ENCODE data around the gene PPL. TPM values are rescaled to one million over a fixed set of nuclear protein-coding genes. Genes with fewer than 3 reads are reported as not detected.

Gene PPL
- total and polyA plus RNA-seq, 4 experiments from 2014 or later = 0.39 TPM; not detected in 3

GRCh38 chr16:4979736-4980660 is 43.0 kb upstream of the PPL start:
- CTCF ChIA-PET (ENCODE audit: partially characterized antibody) = no interaction called here
- H3K4me3 Mint-ChIP-seq = no peak overlapping the region
- peaks cover 9% of the 10 kb centered on the region in 2 donors for H3K27me3 Mint-ChIP-seq
- peaks cover 0 to 9% (median 3%) of the 10 kb centered on the region in 8 donors for H3K9me3 Mint-ChIP-seq
- no peak for DNase-seq
- no peaks in the 10 kb centered on the region for H3K9me3 ChIP-seq (ENCODE audit: control insufficient read depth in 1 of 2, low read length in 2 of 2)
- H3K27me3 ChIP-seq (ENCODE audit: insufficient read depth, low read length) = no peaks in the 10 kb centered on the region
- no peaks in the 10 kb centered on the region for H3K36me3 ChIP-seq (ENCODE audit: insufficient read depth, low read length)
- peaks cover 0 to 4% of the 10 kb centered on the region in 2 donors for H3K36me3 Mint-ChIP-seq
- no peak overlapping the region for H3K4me3 ChIP-seq (ENCODE audit: low read length in 2 of 2)
- intact Hi-C loops (cut with micrococcal nuclease) = no loop called here
- no peak overlapping the region for H3K27ac Mint-ChIP-seq
- H3K4me1 ChIP-seq (ENCODE audit: insufficient read depth, low read length) = no peaks in the 10 kb centered on the region
- no peak overlapping the region for H3K27ac ChIP-seq (ENCODE audit: low read depth, low read length)
- H3K4me1 Mint-ChIP-seq = no peaks in the 10 kb centered on the region
- POLR2A ChIA-PET (ENCODE audit: partially characterized antibody) = no interaction called here

GRCh38 chr16:4979164-4979563 is 42.2 kb upstream of the PPL start:
- no peaks in the 10 kb centered on the region for H3K4me1 Mint-ChIP-seq
- Histone ChIP-seq H3K27me3 (ENCODE audit: insufficient read depth, low read length) (no peaks in the 10 kb centered on the region), H3K9me3 (ENCODE audit: control insufficient read depth in 1 of 2, low read length in 2 of 2) (no peaks in the 10 kb centered on the region), H3K36me3 (ENCODE audit: insufficient read depth, low read length) (no peaks in the 10 kb centered on the region), H3K4me3 (ENCODE audit: low read length in 2 of 2) (no peak overlapping the region), H3K4me1 (ENCODE audit: insufficient read depth, low read length) (no peaks in the 10 kb centered on the region), H3K27ac (ENCODE audit: low read depth, low read length) (no peak overlapping the region)
- no peak overlapping the region for H3K4me3 Mint-ChIP-seq
- intact Hi-C loops (cut with micrococcal nuclease) = no loop called here
- ChIA-PET POLR2A (ENCODE audit: partially characterized antibody) (no interaction called here), CTCF (ENCODE audit: partially characterized antibody) (no interaction called here)
- peaks cover 0 to 4% of the 10 kb centered on the region in 2 donors for H3K36me3 Mint-ChIP-seq
- peaks cover 9% of the 10 kb centered on the region in 2 donors for H3K27me3 Mint-ChIP-seq
- no peak overlapping the region for H3K27ac Mint-ChIP-seq
- no peak for DNase-seq
- peaks cover 0 to 8% (median 2%) of the 10 kb centered on the region in 8 donors for H3K9me3 Mint-ChIP-seq

GRCh38 chr16:4976611-4977145 is 39.7 kb upstream of the PPL start:
- CTCF ChIA-PET (ENCODE audit: partially characterized antibody) = no interaction called here
- H3K9me3 Mint-ChIP-seq = peaks cover 0 to 8% (median 3%) of the 10 kb centered on the region in 8 donors
- DNase-seq = no peak
- H3K27ac ChIP-seq (ENCODE audit: low read depth, low read length) = no peak overlapping the region
- H3K27me3 Mint-ChIP-seq = peaks cover 9 to 10% of the 10 kb centered on the region in 2 donors
- no peaks in the 10 kb centered on the region for H3K4me1 Mint-ChIP-seq
- H3K27me3 ChIP-seq (ENCODE audit: insufficient read depth, low read length) = no peaks in the 10 kb centered on the region
- H3K4me1 ChIP-seq (ENCODE audit: insufficient read depth, low read length) = no peaks in the 10 kb centered on the region
- POLR2A ChIA-PET (ENCODE audit: partially characterized antibody) = no interaction called here
- H3K9me3 ChIP-seq (ENCODE audit: control insufficient read depth in 1 of 2, low read length in 2 of 2) = no peaks in the 10 kb centered on the region
- H3K36me3 Mint-ChIP-seq = peaks cover 0 to 4% of the 10 kb centered on the region in 2 donors
- no peak overlapping the region for H3K27ac Mint-ChIP-seq
- intact Hi-C loops (cut with micrococcal nuclease) = no loop called here
- H3K4me3 ChIP-seq (ENCODE audit: low read length in 2 of 2) = no peak overlapping the region
- no peaks in the 10 kb centered on the region for H3K36me3 ChIP-seq (ENCODE audit: insufficient read depth, low read length)
- H3K4me3 Mint-ChIP-seq = no peak overlapping the region

GRCh38 chr16:4976079-4976478 is 39.1 kb upstream of the PPL start:
- no peak overlapping the region for H3K4me3 ChIP-seq (ENCODE audit: low read length in 2 of 2)

GRCh38 chr16:4972938-4973587 is 36.1 kb upstream of the PPL start:
- Histone ChIP-seq H3K4me1 (ENCODE audit: insufficient read depth, low read length) (no peaks in the 10 kb centered on the region), H3K9me3 (ENCODE audit: control insufficient read depth in 1 of 2, low read length in 2 of 2) (no peaks in the 10 kb centered on the region), H3K36me3 (ENCODE audit: insufficient read depth, low read length) (no peaks in the 10 kb centered on the region), H3K27me3 (ENCODE audit: insufficient read depth, low read length) (no peaks in the 10 kb centered on the region), H3K27ac (ENCODE audit: low read depth, low read length) (no peak overlapping the region), H3K4me3 (ENCODE audit: low read length in 2 of 2) (no peak overlapping the region)
- intact Hi-C loops (cut with micrococcal nuclease) = no loop called here
- POLR2A ChIA-PET (ENCODE audit: partially characterized antibody) = no interaction called here
- peaks cover 0 to 8% (median 3%) of the 10 kb centered on the region in 8 donors for H3K9me3 Mint-ChIP-seq
- no peaks in the 10 kb centered on the region for H3K4me1 Mint-ChIP-seq
- H3K27me3 Mint-ChIP-seq = peaks cover 11 to 15% of the 10 kb centered on the region in 2 donors
- H3K36me3 Mint-ChIP-seq = peaks cover 0 to 4% of the 10 kb centered on the region in 2 donors
- H3K27ac Mint-ChIP-seq = no peak overlapping the region
- no peak overlapping the region for H3K4me3 Mint-ChIP-seq
- CTCF ChIA-PET (ENCODE audit: partially characterized antibody) = no interaction called here
- DNase-seq = no peak

More at GRCh38 chr16:4976079-4976478, 39.1 kb upstream of the PPL start:
- DNase-seq = no peak
- Histone ChIP-seq H3K27ac (ENCODE audit: low read depth, low read length) (no peak overlapping the region), H3K36me3 (ENCODE audit: insufficient read depth, low read length) (no peaks in the 10 kb centered on the region), H3K4me1 (ENCODE audit: insufficient read depth, low read length) (no peaks in the 10 kb centered on the region), H3K27me3 (ENCODE audit: insufficient read depth, low read length) (no peaks in the 10 kb centered on the region), H3K9me3 (ENCODE audit: control insufficient read depth in 1 of 2, low read length in 2 of 2) (no peaks in the 10 kb centered on the region)
- Mint-ChIP-seq H3K4me3 (no peak overlapping the region), H3K27ac (no peak overlapping the region), H3K27me3 (peaks cover 13 to 14% of the 10 kb centered on the region in 2 donors), H3K9me3 (peaks cover 0 to 8% (median 3%) of the 10 kb centered on the region in 8 donors), H3K4me1 (no peaks in the 10 kb centered on the region), H3K36me3 (peaks cover 0 to 4% of the 10 kb centered on the region in 2 donors)
- ChIA-PET POLR2A (ENCODE audit: partially characterized antibody) (no interaction called here), CTCF (ENCODE audit: partially characterized antibody) (no interaction called here)
- intact Hi-C loops (cut with micrococcal nuclease) = no loop called here

- no peak for DNase-seq
- Mint-ChIP-seq H3K36me3 (no peaks in the 10 kb centered on the region), H3K4me3 (no peak overlapping the region), H3K9me3 (peaks cover 0 to 8% (median 0%) of the 10 kb centered on the region in 8 donors), H3K27me3 (peaks cover 10 to 11% of the 10 kb centered on the region in 2 donors), H3K27ac (no peak overlapping the region), H3K4me1 (no peaks in the 10 kb centered on the region)
- CTCF ChIA-PET (ENCODE audit: partially characterized antibody) = no interaction called here
- intact Hi-C loops (cut with micrococcal nuclease) = no loop called here
- Histone ChIP-seq H3K4me1 (ENCODE audit: insufficient read depth, low read length) (no peaks in the 10 kb centered on the region), H3K27me3 (ENCODE audit: insufficient read depth, low read length) (no peaks in the 10 kb centered on the region), H3K9me3 (ENCODE audit: control insufficient read depth in 1 of 2, low read length in 2 of 2) (no peaks in the 10 kb centered on the region), H3K27ac (ENCODE audit: low read depth, low read length) (no peak overlapping the region), H3K4me3 (ENCODE audit: low read length in 2 of 2) (no peak overlapping the region), H3K36me3 (ENCODE audit: insufficient read depth, low read length) (no peaks in the 10 kb centered on the region)
- POLR2A ChIA-PET (ENCODE audit: partially characterized antibody) = no interaction called here
These were observed 33.1 kb upstream of the PPL start for GRCh38 chr16:4970010-4970409.

GRCh38 chr16:4968879-4969483 is 32.0 kb upstream of the PPL start:
- CTCF ChIA-PET (ENCODE audit: partially characterized antibody) = no interaction called here

More at GRCh38 chr16:4968879-4969483, 32.0 kb upstream of the PPL start:
- peaks cover 0 to 8% (median 0%) of the 10 kb centered on the region in 8 donors for H3K9me3 Mint-ChIP-seq
- Histone ChIP-seq H3K27me3 (ENCODE audit: insufficient read depth, low read length) (no peaks in the 10 kb centered on the region), H3K27ac (ENCODE audit: low read depth, low read length) (no peak overlapping the region), H3K36me3 (ENCODE audit: insufficient read depth, low read length) (no peaks in the 10 kb centered on the region), H3K9me3 (ENCODE audit: control insufficient read depth in 1 of 2, low read length in 2 of 2) (no peaks in the 10 kb centered on the region), H3K4me1 (ENCODE audit: insufficient read depth, low read length) (no peaks in the 10 kb centered on the region), H3K4me3 (ENCODE audit: low read length in 2 of 2) (no peak overlapping the region)
- no peaks in the 10 kb centered on the region for H3K4me1 Mint-ChIP-seq
- no peak overlapping the region for H3K4me3 Mint-ChIP-seq
- no peak overlapping the region for H3K27ac Mint-ChIP-seq
- DNase-seq = no peak
- peaks cover 10 to 11% of the 10 kb centered on the region in 2 donors for H3K27me3 Mint-ChIP-seq
- intact Hi-C loops (cut with micrococcal nuclease) = no loop called here
- POLR2A ChIA-PET (ENCODE audit: partially characterized antibody) = no interaction called here
- H3K36me3 Mint-ChIP-seq = no peaks in the 10 kb centered on the region
